Peyer's patch (tissue), 4 donors: ENCODE results near the gene GNAI3. TPM values are rescaled to one million over a fixed set of nuclear protein-coding genes. Genes with fewer than 3 reads are reported as not detected.
"Not testable (repeated sequence)": the region's sequence is repeated elsewhere in the genome, so short reads cannot be mapped to it uniquely, and the experiment has no call there.

Experiments
- DNase-seq, 3 donors: peaks; one replicate each; pipeline ENCODE4 v3.0.0-alpha.2; 2017 to 2019
- H3K27ac ChIP-seq, 4 donors: fragments of 200-600 bp; sonication (generic); one replicate each; pipeline ENCODE4 v1.5.1; 2016 to 2019
- H3K27me3 ChIP-seq, 2 donors: fragments of 200-600 bp; sonication (generic); one replicate each; pipeline ENCODE4 v1.5.1; 2019
- H3K36me3 ChIP-seq, 3 donors: fragments of 200-600 bp; sonication (generic); one replicate each; pipeline ENCODE4 v1.5.1; 2016 to 2019
- H3K4me1 ChIP-seq, 4 donors: fragments of 200-600 bp; sonication (generic); one replicate each; pipeline ENCODE4 v1.5.1; 2016 to 2019
- H3K4me3 ChIP-seq, 4 donors: fragments of 200-600 bp; sonication (generic); 1 replicate in 3 of 4; 2 replicates in 1 of 4; pipeline ENCODE4 v1.5.1; 2016 to 2019; ENCODE audit warnings: mild to moderate bottlenecking in 1 of 4
- H3K9me3 ChIP-seq, 4 donors: fragments of 200-600 bp; sonication (generic); one replicate each; pipeline ENCODE4 v1.5.1; 2016 to 2019; ENCODE audit warnings: mild to moderate bottlenecking in 1 of 4
- CTCF ChIP-seq, 6 experiments: fragments of 450-650 bp in 4 of 6; fragments of 200-600 bp in 2 of 6; sonication (generic) in 1 of 6; IDR thresholded peaks; one replicate each; pipeline ENCODE4 v1.5.1; 2017 to 2019; ENCODE audit warnings: antibody characterized with exemption in 6 of 6, mild to moderate bottlenecking in 3 of 6, moderate library complexity in 1 of 6
- POLR2A ChIP-seq, 2 donors: fragments of 450-650 bp; IDR thresholded peaks; one replicate each; pipeline ENCODE4 v1.5.1; 2017; ENCODE audit warnings: antibody characterized with exemption in 2 of 2, mild to moderate bottlenecking in 2 of 2, moderate library complexity in 2 of 2
- total RNA-seq, 4 donors: library from RNA; depleted of rRNA; stranded (reverse); fragments of >200 nt; gene quantifications; one replicate each; pipeline ENCODE4 v1.1.0, GENCODE V29; 2016

Gene GNAI3
- total RNA-seq, 4 donors from 2014 or later, result 4.1 to 6.8 (median 5.8) TPM

DNA sequence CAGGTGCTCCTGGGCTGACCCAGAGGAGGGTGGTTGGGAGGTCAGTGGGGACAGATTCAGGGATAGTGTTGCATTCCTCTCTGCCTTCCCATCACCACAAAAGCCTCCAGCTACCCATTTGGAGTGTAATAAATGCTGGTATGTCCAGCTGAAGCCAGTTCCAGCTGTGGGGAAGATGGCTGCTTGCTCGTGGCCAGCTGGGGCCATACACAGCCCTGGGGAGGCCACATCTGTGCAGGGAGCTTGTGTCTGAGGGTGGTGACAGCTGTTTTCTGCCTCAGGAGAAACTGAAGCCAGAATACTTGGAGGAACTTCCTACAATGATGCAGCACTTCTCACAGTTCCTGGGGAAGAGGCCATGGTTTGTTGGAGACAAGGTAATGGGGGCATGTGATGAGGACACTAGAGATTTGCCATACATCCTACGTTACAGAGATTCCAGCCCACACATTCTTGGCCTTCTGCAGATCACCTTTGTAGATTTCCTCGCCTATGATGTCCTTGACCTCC lies 110.2 kb downstream of the GNAI3 start:
- H3K27ac ChIP-seq, result no peak overlapping the region
- peaks cover 0 to 26% (median 3%) of the 10 kb centered on the region in 4 donors for H3K4me1 ChIP-seq
- TF ChIP-seq CTCF (IDR thresholded peaks at IDR 0.05), result no peak
- TF ChIP-seq POLR2A (IDR thresholded peaks at IDR 0.05), result no peak
- no peaks in the 10 kb centered on the region for H3K27me3 ChIP-seq
- DNase-seq, result no peak
- no peaks in the 10 kb centered on the region for H3K9me3 ChIP-seq
- peaks cover 0 to 36% (median 0%) of the 10 kb centered on the region in 3 donors for H3K36me3 ChIP-seq
- H3K4me3 ChIP-seq, result no peak overlapping the region

GRCh38 chr1:109659145-109659544 lies 110.7 kb downstream of the GNAI3 start:
- peaks cover 0 to 25% (median 3%) of the 10 kb centered on the region in 4 donors for H3K4me1 ChIP-seq
- no peaks in the 10 kb centered on the region for H3K9me3 ChIP-seq
- no peak for DNase-seq
- H3K27me3 ChIP-seq, result no peaks in the 10 kb centered on the region
- no peak overlapping the region for H3K4me3 ChIP-seq
- TF ChIP-seq POLR2A (IDR thresholded peaks at IDR 0.05), result no peak
- TF ChIP-seq CTCF (IDR thresholded peaks at IDR 0.05), result no peak
- H3K36me3 ChIP-seq, result peaks cover 0 to 36% (median 0%) of the 10 kb centered on the region in 3 donors
- H3K27ac ChIP-seq, result no peak overlapping the region

GRCh38 chr1:109659997-109660690 lies 111.7 kb downstream of the GNAI3 start:
- Histone ChIP-seq H3K27ac (peak overlapping the region in 1 of 4 donors; percentile 13), H3K4me3 (no peak overlapping the region), H3K9me3 (no peaks in the 10 kb centered on the region), H3K27me3 (no peaks in the 10 kb centered on the region), H3K4me1 (peaks cover 0 to 19% (median 1%) of the 10 kb centered on the region in 4 donors), H3K36me3 (peaks cover 0 to 36% (median 0%) of the 10 kb centered on the region in 3 donors)
- no peak for DNase-seq
- TF ChIP-seq POLR2A (IDR thresholded peaks at IDR 0.05) (no peak), CTCF (IDR thresholded peaks at IDR 0.05) (no peak)

DNA sequence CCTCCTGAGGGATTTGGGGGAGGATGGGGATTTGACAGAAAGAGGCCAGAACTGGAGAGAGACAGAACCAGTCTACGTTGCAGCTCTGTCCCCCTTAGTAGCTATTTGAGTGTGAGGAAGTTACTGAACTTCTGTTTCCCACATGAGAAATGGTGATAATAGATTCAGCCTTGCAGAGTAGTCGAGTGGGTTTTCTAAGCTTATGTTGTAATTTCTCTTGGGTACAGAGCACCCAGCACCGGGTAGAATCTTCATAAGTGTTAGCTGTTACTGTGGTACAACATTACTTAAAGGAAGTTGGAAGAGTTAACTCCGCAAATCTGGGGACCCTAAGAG lies 112.2 kb downstream of the GNAI3 start:
- Histone ChIP-seq H3K4me1 (peaks cover 0 to 19% (median 0%) of the 10 kb centered on the region in 4 donors), H3K36me3 (peaks cover 0 to 36% (median 0%) of the 10 kb centered on the region in 3 donors), H3K27ac (peak overlapping the region in 1 of 4 donors; percentile 13)
- H3K4me3 ChIP-seq, DNase-seq, H3K9me3 ChIP-seq, H3K27me3 ChIP-seq: not testable (repeated sequence)

DNA sequence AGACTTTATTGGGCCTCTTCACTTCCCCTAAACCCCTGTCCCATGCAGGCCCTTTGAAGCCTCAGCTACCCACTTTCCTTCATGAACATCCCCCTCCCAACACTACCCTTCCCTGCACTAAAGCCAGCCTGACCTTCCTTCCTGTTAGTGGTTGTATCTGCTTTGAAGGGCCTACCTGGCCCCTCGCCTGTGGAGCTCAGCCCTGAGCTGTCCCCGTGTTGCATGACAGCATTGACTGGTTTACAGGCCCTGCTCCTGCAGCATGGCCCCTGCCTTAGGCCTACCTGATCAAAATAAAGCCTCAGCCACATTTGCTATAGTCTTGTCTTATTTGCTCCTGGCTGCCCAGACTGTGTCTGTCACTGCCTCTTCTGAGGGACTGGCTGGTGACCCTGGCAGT lies 113.0 kb downstream of the GNAI3 start:
- H3K4me1 ChIP-seq, result peaks cover 0 to 18% (median 0%) of the 10 kb centered on the region in 4 donors
- no peak overlapping the region for H3K27ac ChIP-seq
- no peaks in the 10 kb centered on the region for H3K9me3 ChIP-seq
- TF ChIP-seq CTCF (IDR thresholded peaks at IDR 0.05) (no peak), POLR2A (IDR thresholded peaks at IDR 0.05) (no peak)
- H3K27me3 ChIP-seq, result no peaks in the 10 kb centered on the region
- H3K36me3 ChIP-seq, result peaks cover 0 to 36% (median 0%) of the 10 kb centered on the region in 3 donors
- H3K4me3 ChIP-seq, result no peak overlapping the region
- DNase-seq, result no peak

GRCh38 chr1:109664671-109665070 lies 116.3 kb downstream of the GNAI3 start:
- H3K36me3 ChIP-seq, result peaks cover 0 to 24% (median 0%) of the 10 kb centered on the region in 3 donors
- H3K4me3 ChIP-seq, result no peak overlapping the region
- no peaks in the 10 kb centered on the region for H3K9me3 ChIP-seq
- no peaks in the 10 kb centered on the region for H3K27me3 ChIP-seq
- DNase-seq, result no peak
- peaks cover 0 to 14% (median 2%) of the 10 kb centered on the region in 4 donors for H3K4me1 ChIP-seq
- H3K27ac ChIP-seq, result no peak overlapping the region
- no peak for TF ChIP-seq POLR2A (IDR thresholded peaks at IDR 0.05)
- no peak for TF ChIP-seq CTCF (IDR thresholded peaks at IDR 0.05)
